Cardiac fibroblast (primary cell): ENCODE data around the gene ARMH3.

Experiments
- DNase-seq, 2 donors: peaks; one replicate each; pipeline versions ENCODE4 v3.0.0 to v3.0.0-alpha.2; 2010; ENCODE audit warnings: low read depth in 2 of 2
- H3K4me3 ChIP-seq, 2 donors: replicated peaks in 1 of 2; 1 replicate in 1 of 2; 2 replicates in 1 of 2; pipeline ENCODE4 v1.5.1; 2011; ENCODE audit warnings: low read depth in 2 of 2, low read length in 2 of 2, mild to moderate bottlenecking in 2 of 2, moderate library complexity in 1 of 2
- TF ChIP-seq, protein P1 (sequence below): IDR thresholded peaks from one replicate; pipeline ENCODE4 v1.5.1; 2011; ENCODE audit warnings: low read depth, mild to moderate bottlenecking, low read length, inconsistent platforms

ARMH3 gene

DNA sequence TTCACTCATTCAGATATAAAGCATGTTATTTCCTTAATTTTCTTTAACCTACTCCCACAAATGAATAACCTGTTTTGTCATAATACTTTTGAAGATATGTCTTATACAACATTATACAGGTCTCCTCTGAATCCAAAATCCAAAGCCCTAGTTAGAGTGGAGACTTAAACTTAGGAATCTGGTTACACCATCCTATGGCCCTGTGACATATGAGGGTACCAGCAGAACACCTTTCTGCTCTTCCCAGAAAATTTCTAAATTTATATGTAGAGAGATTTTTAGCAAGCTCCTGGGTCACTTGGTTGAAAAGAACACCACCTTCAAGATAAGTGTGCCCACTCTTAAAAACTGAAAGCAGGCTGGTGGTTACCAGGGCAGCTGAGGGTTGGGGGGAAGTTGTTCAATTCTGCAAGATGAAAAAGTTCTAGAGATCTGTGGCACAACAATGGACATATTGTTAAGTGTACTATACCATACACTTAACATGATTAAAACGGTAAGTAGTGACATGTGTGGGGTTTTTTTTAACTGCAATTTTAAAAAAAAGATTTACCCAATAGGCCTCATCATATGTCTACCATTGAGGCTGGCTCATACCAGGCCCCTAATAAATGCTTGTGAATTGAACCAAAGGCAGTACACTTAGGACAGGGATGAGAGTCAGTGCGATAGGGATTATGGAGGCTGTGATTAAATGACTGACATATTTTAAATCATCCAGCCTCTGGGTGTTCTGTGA, 174.8 kb downstream of the ARMH3 start:
- TF ChIP-seq, protein P1, sequence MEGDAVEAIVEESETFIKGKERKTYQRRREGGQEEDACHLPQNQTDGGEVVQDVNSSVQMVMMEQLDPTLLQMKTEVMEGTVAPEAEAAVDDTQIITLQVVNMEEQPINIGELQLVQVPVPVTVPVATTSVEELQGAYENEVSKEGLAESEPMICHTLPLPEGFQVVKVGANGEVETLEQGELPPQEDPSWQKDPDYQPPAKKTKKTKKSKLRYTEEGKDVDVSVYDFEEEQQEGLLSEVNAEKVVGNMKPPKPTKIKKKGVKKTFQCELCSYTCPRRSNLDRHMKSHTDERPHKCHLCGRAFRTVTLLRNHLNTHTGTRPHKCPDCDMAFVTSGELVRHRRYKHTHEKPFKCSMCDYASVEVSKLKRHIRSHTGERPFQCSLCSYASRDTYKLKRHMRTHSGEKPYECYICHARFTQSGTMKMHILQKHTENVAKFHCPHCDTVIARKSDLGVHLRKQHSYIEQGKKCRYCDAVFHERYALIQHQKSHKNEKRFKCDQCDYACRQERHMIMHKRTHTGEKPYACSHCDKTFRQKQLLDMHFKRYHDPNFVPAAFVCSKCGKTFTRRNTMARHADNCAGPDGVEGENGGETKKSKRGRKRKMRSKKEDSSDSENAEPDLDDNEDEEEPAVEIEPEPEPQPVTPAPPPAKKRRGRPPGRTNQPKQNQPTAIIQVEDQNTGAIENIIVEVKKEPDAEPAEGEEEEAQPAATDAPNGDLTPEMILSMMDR = no peak
- DNase-seq = no peak
- H3K4me3 ChIP-seq = no peak overlapping the region

DNA sequence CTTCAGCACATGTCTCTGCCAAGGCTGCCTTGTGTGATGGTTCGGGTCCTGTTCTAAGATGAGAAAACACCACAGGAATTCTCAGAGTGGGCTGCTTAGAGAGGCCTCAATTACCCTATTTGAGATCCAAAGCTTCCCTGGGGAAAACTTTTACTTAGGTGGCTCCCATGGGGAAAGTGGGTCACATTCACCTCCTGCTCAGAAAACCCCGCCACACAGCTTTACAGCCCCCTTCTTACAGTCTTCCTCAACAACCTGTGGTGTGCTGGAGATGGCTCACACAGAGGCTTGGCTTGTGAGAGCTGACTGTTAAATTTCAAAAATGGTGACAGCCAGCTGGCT, 175.8 kb downstream of the ARMH3 start:
- no peak overlapping the region for H3K4me3 ChIP-seq
- no peak for DNase-seq
- TF ChIP-seq, protein P1 = no peak

DNA sequence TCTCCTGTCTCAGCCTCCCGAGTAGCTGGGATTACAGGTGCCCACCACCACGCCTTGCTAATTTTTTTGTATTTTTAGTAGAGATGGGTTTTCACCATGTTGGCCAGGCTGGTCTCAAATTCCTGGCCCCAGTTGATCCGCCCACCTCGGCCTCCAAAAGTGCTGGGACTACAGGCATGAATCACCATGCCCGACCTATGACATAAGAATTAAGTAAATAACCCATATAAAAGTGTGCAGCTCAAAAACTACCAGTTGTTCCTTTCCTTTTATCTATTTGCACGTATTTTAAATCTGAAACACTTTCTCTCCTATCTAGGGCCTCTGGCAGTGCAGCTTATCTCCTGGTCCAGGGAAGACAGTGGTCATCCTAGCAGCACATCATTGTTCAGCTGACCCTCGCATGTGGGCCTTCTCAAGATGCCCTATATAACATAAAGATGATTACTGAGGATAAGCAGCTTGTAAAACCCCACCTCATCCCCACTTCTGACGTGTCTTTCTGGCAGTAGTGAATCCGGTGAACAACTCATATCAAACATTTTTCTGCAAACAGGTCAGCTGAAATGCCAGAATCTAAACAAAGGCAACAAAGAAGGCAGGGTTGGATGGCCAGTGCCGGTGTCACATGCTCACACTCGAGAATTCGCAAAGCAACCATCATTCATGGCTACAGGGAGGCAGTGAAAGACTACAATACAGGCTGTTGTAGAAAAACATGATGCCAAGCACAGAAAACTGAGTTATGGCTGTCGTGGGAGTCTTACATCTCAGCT, 176.3 kb downstream of the ARMH3 start:
- DNase-seq = peak; percentile 18 to 81
- H3K4me3 ChIP-seq = no peak overlapping the region
- TF ChIP-seq, protein P1 = no peak

GRCh38 chr10:101878869-101879268, 177.1 kb downstream of the ARMH3 start:
- TF ChIP-seq, protein P1 = no peak
- no peak for DNase-seq
- no peak overlapping the region for H3K4me3 ChIP-seq

DNA sequence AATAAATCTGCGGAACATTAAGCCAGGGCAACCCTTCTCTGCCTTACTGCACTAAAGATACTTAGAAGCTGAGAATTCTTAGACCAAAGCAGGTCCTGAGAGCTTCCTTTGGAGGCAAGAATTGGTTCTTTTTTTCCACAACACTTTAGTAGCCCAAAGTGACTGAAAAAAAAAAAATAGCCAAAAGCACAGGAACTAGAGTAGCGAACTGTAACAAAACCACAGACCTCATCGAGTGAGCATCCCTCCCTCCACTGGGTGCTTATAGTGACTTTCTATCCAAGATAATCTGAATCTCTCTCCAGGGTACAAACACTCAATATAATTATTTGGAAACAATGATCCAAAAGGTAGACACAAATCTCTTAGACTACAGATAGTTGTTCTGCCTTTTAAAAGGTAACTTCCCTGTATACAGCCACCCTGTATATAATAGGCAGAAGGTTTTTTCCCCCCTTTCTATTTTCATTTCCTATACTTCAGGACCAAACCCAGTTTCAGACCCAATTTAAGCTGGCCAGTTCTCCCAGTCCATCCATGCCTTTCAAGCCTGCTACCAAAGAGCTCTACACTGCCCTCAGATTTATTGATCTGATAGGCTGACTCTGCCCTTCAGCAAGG, 180.8 kb downstream of the ARMH3 start:
- TF ChIP-seq, protein P1 = no peak
- no peak overlapping the region for H3K4me3 ChIP-seq
- DNase-seq = no peak

DNA sequence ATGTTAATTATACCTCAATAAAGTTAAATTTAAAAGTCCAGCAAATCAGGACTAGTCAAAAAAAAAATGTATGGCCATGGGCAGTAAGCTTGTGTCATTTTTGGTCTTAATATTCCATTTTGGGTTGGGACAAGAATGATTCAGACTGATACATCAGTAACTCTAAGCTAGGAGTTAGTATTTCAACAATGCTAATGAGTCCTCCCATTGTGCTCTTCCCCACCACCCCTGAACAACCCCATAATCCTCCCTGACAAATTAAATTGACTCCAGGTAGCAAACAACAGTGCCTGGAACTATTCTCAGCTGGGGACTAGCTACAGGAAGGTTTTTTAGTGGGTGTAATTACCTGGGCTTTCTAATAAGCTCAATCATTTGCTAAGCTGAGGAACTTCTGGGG, 181.7 kb downstream of the ARMH3 start:
- TF ChIP-seq, protein P1 = no peak
- no peak for DNase-seq
- no peak overlapping the region for H3K4me3 ChIP-seq
